Ascending aorta (tissue), 2 donors: ENCODE measurements around the gene MARCHF9. TPM values are rescaled to one million over a fixed set of nuclear protein-coding genes. Genes with fewer than 3 reads are reported as not detected.

Source experiments
- DNase-seq, 2 donors: peaks; one replicate each; pipeline ENCODE4 v3.0.0-alpha.2; 2019; ENCODE audit warnings: low spot score in 2 of 2
- H3K27ac ChIP-seq, 2 donors: fragments of 200-600 bp; sonication (generic); one replicate each; pipeline ENCODE4 v1.5.1; 2016 to 2017; ENCODE audit warnings: mild to moderate bottlenecking in 1 of 2
- H3K27me3 ChIP-seq: fragments of 200-600 bp; sonication (generic); one replicate; pipeline ENCODE4 v1.5.1; 2017
- H3K36me3 ChIP-seq, 2 donors: fragments of 200-600 bp; sonication (generic); one replicate each; pipeline ENCODE4 v1.5.1; 2016
- H3K4me1 ChIP-seq, 2 donors: fragments of 200-600 bp; sonication (generic); one replicate each; pipeline ENCODE4 v1.5.1; 2016 to 2017; ENCODE audit warnings: mild to moderate bottlenecking in 1 of 2
- H3K4me3 ChIP-seq, 2 donors: fragments of 200-600 bp; sonication (generic); one replicate each; pipeline ENCODE4 v1.5.1; 2016 to 2017; ENCODE audit warnings: mild to moderate bottlenecking in 1 of 2
- H3K9me3 ChIP-seq, 2 donors: fragments of 200-600 bp; sonication (generic); one replicate each; pipeline ENCODE4 v1.5.1; 2016
- intact Hi-C: fragments of 100-400 bp; cut with DNase I; formaldehyde crosslinking; loops from one replicate; pipeline ENCODE4 v1.15.1; 2023
- total RNA-seq: library from RNA; depleted of rRNA; stranded (reverse); fragments of >200 nt; gene quantifications from one replicate; pipeline ENCODE4 v1.1.0, GENCODE V29; 2016
- TF ChIP-seq, protein P1 (sequence below), 3 experiments: fragments of 200-600 bp in 2 of 3; fragments of 450-650 bp in 1 of 3; sonication (generic) in 2 of 3; IDR thresholded peaks; one replicate each; pipeline ENCODE4 v1.5.1; 2016 to 2019; ENCODE audit warnings: antibody characterized with exemption in 3 of 3, mild to moderate bottlenecking in 1 of 3, moderate library complexity in 1 of 3

Gene MARCHF9
- total RNA-seq, 1 donor from 2014 or later: 8.4 TPM

DNA sequence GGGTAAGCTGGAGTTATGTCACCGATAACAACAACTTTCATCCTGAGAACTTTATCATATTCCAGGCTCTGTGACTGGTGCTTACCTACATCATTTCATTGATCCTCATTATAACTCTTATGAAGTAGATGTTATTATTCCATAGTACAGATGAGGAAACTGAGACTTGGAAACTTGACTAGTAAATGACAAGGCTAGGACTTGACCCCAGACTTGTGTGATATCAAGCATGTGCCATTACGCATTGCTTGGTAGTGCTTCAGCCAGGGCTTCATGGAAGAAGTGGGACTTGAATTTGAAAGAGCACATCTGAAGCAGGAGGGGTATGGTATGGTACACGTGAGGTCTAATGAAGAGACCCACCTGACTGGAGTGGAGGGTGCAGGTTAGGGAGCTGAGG lies 51.8 kb downstream of the MARCHF9 start:
- Histone ChIP-seq H3K4me1 (peaks cover 3 to 4% of the 10 kb centered on the region in 2 donors), H3K27ac (no peak overlapping the region), H3K9me3 (no peaks in the 10 kb centered on the region), H3K36me3 (peaks cover 59 to 75% of the 10 kb centered on the region in 2 donors), H3K4me3 (no peak overlapping the region), H3K27me3 (no peaks in the 10 kb centered on the region)
- intact Hi-C loops: no loop called here
- TF ChIP-seq, protein P1, sequence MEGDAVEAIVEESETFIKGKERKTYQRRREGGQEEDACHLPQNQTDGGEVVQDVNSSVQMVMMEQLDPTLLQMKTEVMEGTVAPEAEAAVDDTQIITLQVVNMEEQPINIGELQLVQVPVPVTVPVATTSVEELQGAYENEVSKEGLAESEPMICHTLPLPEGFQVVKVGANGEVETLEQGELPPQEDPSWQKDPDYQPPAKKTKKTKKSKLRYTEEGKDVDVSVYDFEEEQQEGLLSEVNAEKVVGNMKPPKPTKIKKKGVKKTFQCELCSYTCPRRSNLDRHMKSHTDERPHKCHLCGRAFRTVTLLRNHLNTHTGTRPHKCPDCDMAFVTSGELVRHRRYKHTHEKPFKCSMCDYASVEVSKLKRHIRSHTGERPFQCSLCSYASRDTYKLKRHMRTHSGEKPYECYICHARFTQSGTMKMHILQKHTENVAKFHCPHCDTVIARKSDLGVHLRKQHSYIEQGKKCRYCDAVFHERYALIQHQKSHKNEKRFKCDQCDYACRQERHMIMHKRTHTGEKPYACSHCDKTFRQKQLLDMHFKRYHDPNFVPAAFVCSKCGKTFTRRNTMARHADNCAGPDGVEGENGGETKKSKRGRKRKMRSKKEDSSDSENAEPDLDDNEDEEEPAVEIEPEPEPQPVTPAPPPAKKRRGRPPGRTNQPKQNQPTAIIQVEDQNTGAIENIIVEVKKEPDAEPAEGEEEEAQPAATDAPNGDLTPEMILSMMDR (IDR thresholded peaks at IDR 0.05): no peak
- no peak for DNase-seq

DNA sequence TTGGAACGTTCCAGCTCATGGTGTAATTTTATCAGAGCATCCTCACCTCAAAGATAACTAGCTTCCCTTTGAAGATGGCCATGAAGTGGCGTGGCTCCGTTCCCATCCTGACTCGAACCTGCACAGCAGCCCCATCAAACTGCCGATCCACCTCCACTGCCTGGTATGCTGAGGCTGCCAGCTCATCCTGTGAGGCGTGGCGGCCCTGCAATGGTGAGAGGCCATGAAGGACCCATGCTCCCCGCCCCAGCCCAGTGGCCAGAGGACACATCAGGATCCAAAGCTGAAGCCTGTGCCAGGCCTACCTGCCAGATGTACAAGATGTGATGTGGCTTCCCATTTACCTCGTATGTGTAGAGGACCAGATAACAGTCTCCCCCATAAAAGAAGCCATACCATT lies 52.4 kb downstream of the MARCHF9 start:
- no peak for DNase-seq
- no peak overlapping the region for H3K4me3 ChIP-seq
- H3K4me1 ChIP-seq: peaks cover 3 to 4% of the 10 kb centered on the region in 2 donors
- H3K27me3 ChIP-seq: no peaks in the 10 kb centered on the region
- H3K36me3 ChIP-seq: peaks cover 58 to 71% of the 10 kb centered on the region in 2 donors
- intact Hi-C loops: no loop called here
- H3K9me3 ChIP-seq: no peaks in the 10 kb centered on the region
- no peak overlapping the region for H3K27ac ChIP-seq
- TF ChIP-seq, protein P1 (IDR thresholded peaks at IDR 0.05): no peak

DNA sequence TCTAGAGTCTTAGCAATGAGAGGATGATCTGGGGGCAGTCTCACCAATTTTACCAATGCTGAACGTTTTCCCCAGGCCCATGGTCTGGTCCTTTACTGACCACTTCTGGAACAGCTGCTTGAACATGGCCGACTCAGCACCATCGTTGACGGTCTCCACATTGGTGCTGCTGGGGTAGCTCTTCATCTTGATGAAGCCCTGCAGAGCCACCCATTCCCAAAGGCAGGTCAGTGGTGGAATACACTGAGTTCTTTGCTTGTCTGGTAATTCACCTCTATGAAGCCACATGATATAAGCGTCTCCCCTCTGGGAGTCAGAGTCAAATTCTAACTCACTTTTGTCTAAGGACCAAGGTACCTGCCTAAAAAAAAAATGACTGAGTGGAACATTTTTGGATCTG lies 53.4 kb downstream of the MARCHF9 start:
- DNase-seq: no peak
- TF ChIP-seq, protein P1 (IDR thresholded peaks at IDR 0.05): no peak
- Histone ChIP-seq H3K36me3 (peaks cover 49 to 72% of the 10 kb centered on the region in 2 donors), H3K4me1 (peaks cover 2 to 3% of the 10 kb centered on the region in 2 donors), H3K9me3 (no peaks in the 10 kb centered on the region), H3K27ac (no peak overlapping the region), H3K4me3 (no peak overlapping the region), H3K27me3 (no peaks in the 10 kb centered on the region)
- intact Hi-C loops: no loop called here

DNA sequence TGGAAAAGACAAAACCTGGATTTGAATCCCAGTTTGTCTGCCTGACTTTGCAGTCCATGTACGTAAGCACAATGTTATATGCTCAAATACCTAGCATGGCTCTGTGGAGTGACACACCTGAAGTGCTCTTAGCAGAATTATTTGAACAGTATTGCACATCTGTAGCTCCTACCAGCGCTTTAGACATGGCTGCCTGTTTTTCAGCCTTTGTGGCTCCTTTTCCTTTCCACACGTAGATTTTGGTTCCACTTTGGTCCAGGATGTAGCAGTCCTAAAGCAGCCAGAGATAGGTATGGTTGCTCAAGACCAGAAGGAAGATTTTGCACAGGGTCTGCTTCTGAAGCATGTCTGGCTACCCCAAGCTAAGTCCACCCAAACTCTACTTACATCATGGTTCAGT lies 54.5 kb downstream of the MARCHF9 start:
- intact Hi-C loops: no loop called here
- Histone ChIP-seq H3K36me3 (peaks cover 49 to 69% of the 10 kb centered on the region in 2 donors), H3K27me3 (no peaks in the 10 kb centered on the region), H3K27ac (no peak overlapping the region), H3K4me3 (no peak overlapping the region), H3K4me1 (no peaks in the 10 kb centered on the region), H3K9me3 (no peaks in the 10 kb centered on the region)
- no peak for DNase-seq
- TF ChIP-seq, protein P1 (IDR thresholded peaks at IDR 0.05): no peak

Other genes with a start within 250 kb of the MARCHF9 start
- 0.64 TPM for gene DDIT3, start 234.6 kb upstream of the MARCHF9 start, total RNA-seq
- gene MBD6, start 232.3 kb upstream of the MARCHF9 start, total RNA-seq: 48.5 TPM
- gene DCTN2, start 207.9 kb upstream of the MARCHF9 start, total RNA-seq: 116 TPM
- not detected for gene KIF5A, start 205.1 kb upstream of the MARCHF9 start, total RNA-seq
- gene PIP4K2C, start 163.9 kb upstream of the MARCHF9 start, total RNA-seq: 153 TPM
- gene DTX3, start 150.3 kb upstream of the MARCHF9 start, total RNA-seq: 33.5 TPM
- gene ARHGEF25, start 143.7 kb upstream of the MARCHF9 start, total RNA-seq: 47.8 TPM
- gene B4GALNT1, start 121.9 kb upstream of the MARCHF9 start, total RNA-seq: 16.6 TPM
- gene OS9, start 61.0 kb upstream of the MARCHF9 start, total RNA-seq: 233 TPM
- gene AGAP2, start 16.4 kb upstream of the MARCHF9 start, total RNA-seq: 11.5 TPM
- gene TSPAN31, start 10.1 kb upstream of the MARCHF9 start, total RNA-seq: 42.3 TPM
- 82.6 TPM for gene CDK4, start 2.8 kb upstream of the MARCHF9 start, total RNA-seq
- not detected for gene CYP27B1, start 12.0 kb downstream of the MARCHF9 start, total RNA-seq
- gene METTL1, start 17.0 kb downstream of the MARCHF9 start, total RNA-seq: 29.8 TPM
- 2.1 TPM for gene EEF1AKMT3, start 17.5 kb downstream of the MARCHF9 start, total RNA-seq
- gene TSFM, start 27.7 kb downstream of the MARCHF9 start, total RNA-seq: 46.8 TPM
- 6.4 TPM for gene AVIL, start 63.6 kb downstream of the MARCHF9 start, total RNA-seq
- gene CTDSP2, start 91.6 kb downstream of the MARCHF9 start, total RNA-seq: 129 TPM
- gene ATP23, start 186.5 kb downstream of the MARCHF9 start, total RNA-seq: not detected